ENCODE results near the gene RARG. TPM values are rescaled to one million over a fixed set of nuclear protein-coding genes. Genes with fewer than 3 reads are reported as not detected.

Gene RARG
- total and polyA plus RNA-seq, 2 of the 8 experiments (the other 6 are each of a cell fraction or from before 2014, with no cell fraction given) = 68.6 to 68.9 TPM

- H3K4me2 ChIP-seq (ENCODE audit: insufficient read depth in 1 of 2, low read depth in 2 of 2, low read length in 2 of 2) = no peak overlapping the region
- no peak overlapping the region for H3K23ac ChIP-seq (ENCODE audit: insufficient read length)
- H3K56ac ChIP-seq (replicated peaks; ENCODE audit: insufficient read length, low read depth, low read length) = no peak overlapping the region
- no peak overlapping the region for H3K4ac ChIP-seq (replicated peaks; ENCODE audit: insufficient read length, low read depth, low read length)
- ChIA-PET CTCF (ENCODE audit: partially characterized antibody) (interaction anchor here (0.6 to 22.3 kb wide), 8 partner anchors 11 to 136 kb away, joined by 3 to 573 read pairs (median 86); partner anchors contain the start of genes CSAD, ITGB7, MYG1 and PFDN5), POLR2A (ENCODE audit: partially characterized antibody) (interaction anchor here (1.6 to 2.0 kb wide), 2 partner anchors 15 to 84 kb away, joined by 3 to 6 read pairs; no protein-coding TSS in a partner anchor)
- no peaks in the 10 kb centered on the region for H3K79me2 ChIP-seq (ENCODE audit: control insufficient read depth in 1 of 2, insufficient read depth in 2 of 2, low read length in 2 of 2)
- no peak overlapping the region for H2AK5ac ChIP-seq (ENCODE audit: low read depth, low read length)
- H4K5ac ChIP-seq (ENCODE audit: insufficient read length, low read depth, low read length) = no peak overlapping the region
- H4K20me1 ChIP-seq (replicated peaks in 1 of 2; ENCODE audit: control insufficient read depth in 1 of 2, insufficient read depth in 2 of 2, low read length in 2 of 2) = no peaks in the 10 kb centered on the region
- H2BK20ac ChIP-seq (ENCODE audit: low read length) = no peak overlapping the region
- H3K9me3 ChIP-seq (ENCODE audit: insufficient read depth in 2 of 2, low read depth in 1 of 2, low read length in 1 of 2) = no peaks in the 10 kb centered on the region
- 96% methylated on average over 4 of the region's 4 CpGs; no CpG with 5 or more reads in 1 of the 2 experiments for WGBS, 2 experiments (ENCODE audit: extremely low coverage in 1 of 2, insufficient coverage in 1 of 2, insufficient read length in 1 of 2, insufficient replicate concordance in 2 of 2, low coverage in 1 of 2, low lambda C conversion rate in 2 of 2, missing lambda C conversion rate in 1 of 2)
- FAIRE-seq = no peak
- H4K8ac ChIP-seq (ENCODE audit: extremely low read depth, insufficient read depth, low read length) = no peak overlapping the region
- H2AFZ ChIP-seq (ENCODE audit: low read length) = no peak overlapping the region
- H2BK120ac ChIP-seq (replicated peaks; ENCODE audit: low read depth, low read length) = no peak overlapping the region
- H2BK12ac ChIP-seq (ENCODE audit: low read depth, low read length) = no peak overlapping the region
- no peak overlapping the region for H3K18ac ChIP-seq (ENCODE audit: extremely low read depth, low read length)
- H3K4me3 ChIP-seq (ENCODE audit: extremely low read depth in 1 of 4, insufficient read depth in 2 of 4, low read depth in 3 of 4, low read length in 4 of 4) = no peak overlapping the region
- no peak overlapping the region for H3K27ac ChIP-seq (ENCODE audit: low read depth, low read length)
- peaks cover 0 to 22% (median 15%) of the 10 kb centered on the region in 4 experiments; a peak in 6 of 7 replicates for H3K27me3 ChIP-seq (replicated peaks in 1 of 4; ENCODE audit: control insufficient read depth in 3 of 4, extremely low read depth in 1 of 4, insufficient read depth in 3 of 4, low read length in 3 of 4)
- no peak overlapping the region for H2BK5ac ChIP-seq (ENCODE audit: low read depth, low read length)
- no peak overlapping the region for H3K9ac ChIP-seq (replicated peaks in 1 of 4; ENCODE audit: extremely low read depth in 1 of 4, low read depth in 3 of 4, low read length in 3 of 4)
- H4K91ac ChIP-seq (replicated peaks; ENCODE audit: insufficient read length, low read length) = no peak overlapping the region
- no peaks in the 10 kb centered on the region for H3K36me3 ChIP-seq (ENCODE audit: control insufficient read depth in 2 of 4, insufficient read depth in 4 of 4, low read length in 3 of 4)
- peaks cover 2% of the 10 kb centered on the region; the same call in 1 of the 2 replicates for H3K23me2 ChIP-seq (ENCODE audit: low read depth, low read length)
- H3K14ac ChIP-seq (ENCODE audit: insufficient read length) = no peak overlapping the region
- no peaks in the 10 kb centered on the region for H3K79me1 ChIP-seq (ENCODE audit: low read depth, low read length)
- no peak for DNase-seq (ENCODE audit: low read depth in 1 of 2, low spot score in 2 of 2)
- H3K4me1 ChIP-seq (replicated peaks in 1 of 4; ENCODE audit: control insufficient read depth in 3 of 4, insufficient read depth in 4 of 4, low read length in 3 of 4) = no peaks in the 10 kb centered on the region; a peak in 1 of 7 replicates
- no peak overlapping the region for H2BK15ac ChIP-seq (ENCODE audit: low read length)
- no peak for TF ChIP-seq SIN3A (conservative IDR thresholded peaks at IDR 0.05 in 1 of 2, IDR thresholded peaks at IDR 0.05 in 1 of 2; ENCODE audit: low read depth in 1 of 2, low read length in 2 of 2)
- TF ChIP-seq KDM1A (IDR thresholded peaks at IDR 0.05; ENCODE audit: borderline replicate concordance, low read length) = no peak
- TF ChIP-seq CTCF (IDR thresholded peaks at IDR 0.05; ENCODE audit: control extremely low read depth in 1 of 3, insufficient read depth in 1 of 3, low read depth in 1 of 3, low read length in 3 of 3) = no peak
These were observed 30.4 kb downstream of the RARG start for GRCh38 chr12:53201639-53202038.
